8988T (cell line): ENCODE results near the gene SRD5A3.
A peak's percentile ranks its signal among the peaks of the same experiment; 100 is the strongest.

Experiments used
- DNase-seq: peaks from one replicate; pipeline ENCODE4 v3.0.0; 2011

Gene SRD5A3

DNA sequence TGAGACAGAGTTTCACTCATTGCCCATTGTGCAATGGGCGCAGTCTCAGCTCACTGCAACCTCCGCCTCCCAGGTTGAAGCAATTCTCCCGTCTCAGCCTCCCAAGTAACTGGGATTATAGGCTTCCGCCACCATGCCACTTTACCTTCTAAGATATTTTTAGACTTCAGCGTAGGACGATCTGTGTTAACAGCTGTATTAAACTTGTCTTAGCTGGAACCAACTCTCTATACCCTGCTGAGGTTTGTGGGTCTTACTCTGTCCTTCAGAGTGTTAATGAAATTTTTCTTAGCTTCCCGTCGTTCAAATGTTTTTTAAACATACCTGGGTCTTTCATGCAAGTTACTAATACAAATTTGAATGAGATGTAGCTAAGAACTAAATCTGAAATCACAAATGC lies 64.4 kb downstream of the SRD5A3 start:
- no peak for DNase-seq

- peak; percentile 22 for DNase-seq
Observed at GRCh38 chr4:55411621-55412020, 65.6 kb downstream of the SRD5A3 start.

- no peak for DNase-seq
Observed at GRCh38 chr4:55416176-55416575, 70.1 kb downstream of the SRD5A3 start.
